ENCODE data around the gene MED15.

GRCh38 chr22:20627432-20627831 is 120.0 kb downstream of the MED15 start:
- TF ChIP-seq POLR2AphosphoS5 (IDR thresholded peaks at IDR 0.05; ENCODE audit: borderline replicate concordance, low read depth, low read length), result no peak
- no peak for TF ChIP-seq EZH2 (IDR thresholded peaks at IDR 0.05)
- TF ChIP-seq FOXP2 (optimal IDR thresholded peaks at IDR 0.05; ENCODE audit: control extremely low read depth, extremely low read length, insufficient read depth), result no peak

Measured in SK-N-MC (cell line).